Activated T-cell treated with anti-CD3 and anti-CD28 coated beads for 1 hour (primary cell): ENCODE results near the gene TAS2R10.

Experiments
- DNase-seq: peaks from one replicate; pipeline ENCODE4 v3.0.0-alpha.2; 2020; ENCODE audit warnings: low read depth

The TAS2R10 gene

DNA sequence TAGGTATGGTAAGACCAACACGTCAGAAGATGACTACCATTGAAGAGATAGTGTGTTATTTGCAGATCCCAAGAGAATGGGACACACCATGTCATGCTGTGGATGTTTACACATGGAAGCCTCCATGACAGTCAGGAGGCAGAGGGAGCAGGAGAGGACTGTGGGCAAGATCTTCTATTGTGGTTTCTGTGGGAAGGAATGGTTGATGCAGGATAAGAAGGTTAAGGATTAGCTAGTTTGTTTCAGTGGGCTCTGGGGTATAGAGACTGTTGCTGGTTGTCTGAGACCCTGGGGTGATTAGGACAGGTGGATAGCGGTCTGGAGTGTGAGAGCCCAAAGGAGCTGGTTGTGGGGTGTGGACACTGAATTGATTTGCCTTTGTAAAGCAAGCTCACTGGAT, 47.1 kb downstream of the TAS2R10 start:
- no peak for DNase-seq
